ENCODE results near the gene ZDHHC13. TPM values are rescaled to one million over a fixed set of nuclear protein-coding genes. Genes with fewer than 3 reads are reported as not detected.

The ZDHHC13 gene
- polyA plus RNA-seq, 1 donor from 2014 or later: 70.0 TPM

- Histone ChIP-seq H3K9me3 (ENCODE audit: low read length) (no peaks in the 10 kb centered on the region), H3F3A (ENCODE audit: insufficient read depth, low read length, poor library complexity, severe bottlenecking) (no peaks in the 10 kb centered on the region), H3K79me2 (replicated peaks; ENCODE audit: insufficient read depth, low read length) (no peaks in the 10 kb centered on the region), H3K27ac (ENCODE audit: low read length) (no peak overlapping the region), H3K27me3 (ENCODE audit: insufficient read depth, low read depth, low read length) (peaks cover 6% of the 10 kb centered on the region), H3K9ac (ENCODE audit: low read length) (no peak overlapping the region), H3K4me2 (ENCODE audit: low read length) (no peak overlapping the region), H2AFZ (ENCODE audit: low read depth, low read length) (no peak overlapping the region), H3K4me3 (ENCODE audit: low read length) (no peak overlapping the region), H4K20me1 (ENCODE audit: insufficient read depth) (no peaks in the 10 kb centered on the region), H3K9me2 (ENCODE audit: insufficient read depth, low read length) (no peaks in the 10 kb centered on the region), H3K36me3 (ENCODE audit: insufficient read depth, low read length) (no peaks in the 10 kb centered on the region)
- TF ChIP-seq, protein P1, sequence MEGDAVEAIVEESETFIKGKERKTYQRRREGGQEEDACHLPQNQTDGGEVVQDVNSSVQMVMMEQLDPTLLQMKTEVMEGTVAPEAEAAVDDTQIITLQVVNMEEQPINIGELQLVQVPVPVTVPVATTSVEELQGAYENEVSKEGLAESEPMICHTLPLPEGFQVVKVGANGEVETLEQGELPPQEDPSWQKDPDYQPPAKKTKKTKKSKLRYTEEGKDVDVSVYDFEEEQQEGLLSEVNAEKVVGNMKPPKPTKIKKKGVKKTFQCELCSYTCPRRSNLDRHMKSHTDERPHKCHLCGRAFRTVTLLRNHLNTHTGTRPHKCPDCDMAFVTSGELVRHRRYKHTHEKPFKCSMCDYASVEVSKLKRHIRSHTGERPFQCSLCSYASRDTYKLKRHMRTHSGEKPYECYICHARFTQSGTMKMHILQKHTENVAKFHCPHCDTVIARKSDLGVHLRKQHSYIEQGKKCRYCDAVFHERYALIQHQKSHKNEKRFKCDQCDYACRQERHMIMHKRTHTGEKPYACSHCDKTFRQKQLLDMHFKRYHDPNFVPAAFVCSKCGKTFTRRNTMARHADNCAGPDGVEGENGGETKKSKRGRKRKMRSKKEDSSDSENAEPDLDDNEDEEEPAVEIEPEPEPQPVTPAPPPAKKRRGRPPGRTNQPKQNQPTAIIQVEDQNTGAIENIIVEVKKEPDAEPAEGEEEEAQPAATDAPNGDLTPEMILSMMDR (IDR thresholded peaks at IDR 0.05; ENCODE audit: poor library complexity, severe bottlenecking): no peak
- TF ChIP-seq MXI1 (conservative IDR thresholded peaks at IDR 0.05; ENCODE audit: poor library complexity, severe bottlenecking) (no peak), EZH2 (IDR thresholded peaks at IDR 0.05; ENCODE audit: borderline replicate concordance, insufficient read depth, low read length, poor library complexity, severe bottlenecking) (no peak), REST (IDR thresholded peaks at IDR 0.05; ENCODE audit: borderline replicate concordance) (no peak), RAD21 (conservative IDR thresholded peaks at IDR 0.05) (no peak), TAF1 (IDR thresholded peaks at IDR 0.05; ENCODE audit: low read depth) (no peak), POLR2AphosphoS5 (IDR thresholded peaks at IDR 0.05) (no peak), EP300 (conservative IDR thresholded peaks at IDR 0.05; ENCODE audit: poor library complexity, severe bottlenecking) (no peak), SMC3 (conservative IDR thresholded peaks at IDR 0.05; ENCODE audit: poor library complexity) (no peak)
These were observed 28.4 kb downstream of the ZDHHC13 start for GRCh38 chr11:19145319-19145718.

- peak overlapping the region; percentile 23 for H3K27ac ChIP-seq (ENCODE audit: low read length)
- H4K20me1 ChIP-seq (ENCODE audit: insufficient read depth): no peaks in the 10 kb centered on the region
- no peaks in the 10 kb centered on the region for H3K9me2 ChIP-seq (ENCODE audit: insufficient read depth, low read length)
- no peaks in the 10 kb centered on the region for H3K27me3 ChIP-seq (ENCODE audit: insufficient read depth, low read depth, low read length)
- peak overlapping the region; percentile 32 for H3K4me3 ChIP-seq (ENCODE audit: low read length)
- H3K9ac ChIP-seq (ENCODE audit: low read length): no peak overlapping the region
- H2AFZ ChIP-seq (ENCODE audit: low read depth, low read length): no peak overlapping the region
- TF ChIP-seq EZH2 (IDR thresholded peaks at IDR 0.05; ENCODE audit: borderline replicate concordance, insufficient read depth, low read length, poor library complexity, severe bottlenecking) (no peak), TAF1 (IDR thresholded peaks at IDR 0.05; ENCODE audit: low read depth) (no peak), SMC3 (conservative IDR thresholded peaks at IDR 0.05; ENCODE audit: poor library complexity) (no peak), REST (IDR thresholded peaks at IDR 0.05; ENCODE audit: borderline replicate concordance) (no peak), EP300 (conservative IDR thresholded peaks at IDR 0.05; ENCODE audit: poor library complexity, severe bottlenecking) (peak; percentile 85), MXI1 (conservative IDR thresholded peaks at IDR 0.05; ENCODE audit: poor library complexity, severe bottlenecking) (no peak), RAD21 (conservative IDR thresholded peaks at IDR 0.05) (no peak), POLR2AphosphoS5 (IDR thresholded peaks at IDR 0.05) (peak; percentile 52)
- TF ChIP-seq, protein P1 (IDR thresholded peaks at IDR 0.05; ENCODE audit: poor library complexity, severe bottlenecking): no peak
- no peaks in the 10 kb centered on the region for H3K9me3 ChIP-seq (ENCODE audit: low read length)
- peaks cover 9% of the 10 kb centered on the region for H3K36me3 ChIP-seq (ENCODE audit: insufficient read depth, low read length)
- H3F3A ChIP-seq (ENCODE audit: insufficient read depth, low read length, poor library complexity, severe bottlenecking): no peaks in the 10 kb centered on the region
- peak overlapping the region; percentile 13 for H3K4me2 ChIP-seq (ENCODE audit: low read length)
- no peaks in the 10 kb centered on the region for H3K79me2 ChIP-seq (replicated peaks; ENCODE audit: insufficient read depth, low read length)
These were observed 39.9 kb downstream of the ZDHHC13 start for GRCh38 chr11:19156892-19157291.

Data from neural cell (in vitro differentiated cells).